Keratinocyte (primary cell): ENCODE results near the gene C4B.

ENCODE experiments used
- EZH2 ChIP-seq: IDR thresholded peaks from one replicate; pipeline ENCODE4 v1.6.1; 2012; ENCODE audit warnings: inconsistent platforms, mild to moderate bottlenecking, low read length, moderate library complexity
- TF ChIP-seq, protein P1 (sequence below), 3 experiments: IDR thresholded peaks in 1 of 3; conservative IDR thresholded peaks in 1 of 3; optimal IDR thresholded peaks in 1 of 3; 2 replicates in 2 of 3; 3 replicates in 1 of 3; pipeline versions ENCODE3 to v1.5.1; 2011; ENCODE audit warnings: low read length in 3 of 3, mild to moderate bottlenecking in 3 of 3, moderate library complexity in 2 of 3, control low read depth in 1 of 3, inconsistent platforms in 1 of 3; ENCODE audit not compliant: insufficient read depth in 2 of 3; ENCODE audit errors: extremely low read depth in 1 of 3

DNA sequence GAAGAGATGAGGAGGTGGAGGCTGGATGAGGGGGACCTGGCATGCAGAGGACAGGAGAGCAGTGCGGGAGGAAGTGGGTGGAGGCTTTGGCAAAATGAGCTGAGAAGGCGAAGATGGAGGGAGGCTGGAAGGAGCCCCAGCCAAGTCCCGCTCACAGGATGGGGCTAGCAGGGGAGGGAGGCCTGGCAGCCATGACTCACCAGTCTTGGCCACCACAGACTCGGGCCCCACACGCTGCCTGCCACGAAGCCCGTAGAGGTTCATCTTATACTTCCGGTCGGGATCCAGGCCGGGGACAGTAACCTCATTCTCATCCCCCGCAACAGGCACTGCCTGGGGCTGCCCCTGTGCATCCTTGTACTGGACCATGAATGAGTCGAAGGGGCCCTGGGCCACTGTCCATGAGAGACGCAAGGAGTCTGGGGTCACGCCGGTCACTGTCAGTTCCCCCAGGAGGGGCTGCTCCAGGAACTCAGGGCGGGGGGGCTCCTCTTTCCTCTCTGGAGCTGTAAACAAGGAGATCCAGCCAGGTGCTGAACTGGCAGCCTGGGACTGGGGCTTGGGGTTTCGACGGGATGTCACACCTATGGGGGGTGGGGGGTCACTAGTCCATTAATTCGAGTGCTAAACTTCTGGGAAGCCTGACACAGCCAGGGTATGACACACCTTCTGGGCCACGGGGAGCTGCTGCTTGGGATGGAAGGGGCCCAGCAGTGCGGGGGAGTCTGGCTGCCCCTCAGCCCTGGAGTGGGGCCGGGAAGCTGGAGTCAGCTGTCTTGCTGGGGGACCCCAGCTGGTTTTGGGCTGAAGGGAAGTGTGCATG lies 66.8 kb downstream of the C4B start:
- TF ChIP-seq, protein P1, sequence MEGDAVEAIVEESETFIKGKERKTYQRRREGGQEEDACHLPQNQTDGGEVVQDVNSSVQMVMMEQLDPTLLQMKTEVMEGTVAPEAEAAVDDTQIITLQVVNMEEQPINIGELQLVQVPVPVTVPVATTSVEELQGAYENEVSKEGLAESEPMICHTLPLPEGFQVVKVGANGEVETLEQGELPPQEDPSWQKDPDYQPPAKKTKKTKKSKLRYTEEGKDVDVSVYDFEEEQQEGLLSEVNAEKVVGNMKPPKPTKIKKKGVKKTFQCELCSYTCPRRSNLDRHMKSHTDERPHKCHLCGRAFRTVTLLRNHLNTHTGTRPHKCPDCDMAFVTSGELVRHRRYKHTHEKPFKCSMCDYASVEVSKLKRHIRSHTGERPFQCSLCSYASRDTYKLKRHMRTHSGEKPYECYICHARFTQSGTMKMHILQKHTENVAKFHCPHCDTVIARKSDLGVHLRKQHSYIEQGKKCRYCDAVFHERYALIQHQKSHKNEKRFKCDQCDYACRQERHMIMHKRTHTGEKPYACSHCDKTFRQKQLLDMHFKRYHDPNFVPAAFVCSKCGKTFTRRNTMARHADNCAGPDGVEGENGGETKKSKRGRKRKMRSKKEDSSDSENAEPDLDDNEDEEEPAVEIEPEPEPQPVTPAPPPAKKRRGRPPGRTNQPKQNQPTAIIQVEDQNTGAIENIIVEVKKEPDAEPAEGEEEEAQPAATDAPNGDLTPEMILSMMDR (optimal IDR thresholded peaks at IDR 0.05 in 1 of 3, IDR thresholded peaks at IDR 0.05 in 1 of 3, conservative IDR thresholded peaks at IDR 0.05 in 1 of 3; ENCODE audit: extremely low read depth in 1 of 3, insufficient read depth in 2 of 3, low read length in 3 of 3), result no peak
- no peak for TF ChIP-seq EZH2
